GM20431 (cell line): ENCODE data around the gene NELL2.

Experiments
- in situ Hi-C: fragments of 300-500 bp; cut with MseI, MboI; formaldehyde crosslinking; loops from one replicate; pipeline ENCODE4 v1.15.0; 2020; ENCODE audit warnings: low sequenced_read_pairs; ENCODE audit not compliant: unreplicated experiment

NELL2 gene

GRCh38 chr12:44507461-44507860 is 368.7 kb downstream of the NELL2 start:
- in situ Hi-C loops, result no loop called here

DNA sequence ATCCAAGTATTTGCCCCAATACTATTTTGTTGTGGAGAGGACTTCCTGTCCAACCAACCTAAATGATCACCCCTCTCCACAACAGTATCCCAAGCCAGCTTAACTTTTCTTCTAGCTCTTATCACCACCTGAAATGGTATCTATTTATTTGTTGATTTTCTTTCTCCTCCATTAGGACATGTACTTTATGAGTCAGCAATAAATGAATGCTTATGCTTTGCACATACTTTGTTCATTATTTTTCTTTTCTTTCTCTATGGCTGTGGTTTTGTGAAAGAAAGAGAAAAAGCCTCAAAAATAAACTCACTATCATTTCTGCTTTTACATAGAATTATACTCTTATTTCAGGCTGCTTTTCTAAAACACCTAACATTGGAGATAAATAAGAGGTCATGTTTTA is 371.3 kb downstream of the NELL2 start:
- in situ Hi-C loops, result no loop called here

- in situ Hi-C loops, result no loop called here
Observed at GRCh38 chr12:44503329-44503728, 372.8 kb downstream of the NELL2 start.

GRCh38 chr12:44502681-44503080 is 373.4 kb downstream of the NELL2 start:
- in situ Hi-C loops, result no loop called here

DNA sequence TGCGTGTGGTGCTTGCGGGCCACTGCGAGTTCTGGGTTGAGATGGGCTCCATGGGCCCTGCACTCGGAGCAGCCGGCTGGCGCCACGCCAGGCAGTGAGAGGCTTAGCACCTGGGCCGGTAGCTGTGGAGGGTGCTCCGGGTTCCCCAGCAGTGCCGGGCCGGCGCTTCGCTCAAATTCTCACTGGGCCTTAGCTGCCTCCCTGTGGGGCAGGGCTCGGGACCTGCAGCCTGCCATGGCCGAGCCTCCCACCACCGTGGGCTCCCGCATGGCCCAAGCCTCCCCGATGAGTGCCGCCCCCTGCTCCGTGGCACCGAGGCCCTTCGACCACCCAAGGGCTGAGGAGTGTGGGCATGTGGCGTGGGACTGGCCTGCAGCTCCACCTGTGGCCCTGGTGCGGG is 375.7 kb downstream of the NELL2 start:
- in situ Hi-C loops, result no loop called here

GRCh38 chr12:44497044-44497443 is 379.1 kb downstream of the NELL2 start:
- in situ Hi-C loops, result no loop called here

GRCh38 chr12:44490181-44490580 is 385.9 kb downstream of the NELL2 start:
- in situ Hi-C loops, result no loop called here

DNA sequence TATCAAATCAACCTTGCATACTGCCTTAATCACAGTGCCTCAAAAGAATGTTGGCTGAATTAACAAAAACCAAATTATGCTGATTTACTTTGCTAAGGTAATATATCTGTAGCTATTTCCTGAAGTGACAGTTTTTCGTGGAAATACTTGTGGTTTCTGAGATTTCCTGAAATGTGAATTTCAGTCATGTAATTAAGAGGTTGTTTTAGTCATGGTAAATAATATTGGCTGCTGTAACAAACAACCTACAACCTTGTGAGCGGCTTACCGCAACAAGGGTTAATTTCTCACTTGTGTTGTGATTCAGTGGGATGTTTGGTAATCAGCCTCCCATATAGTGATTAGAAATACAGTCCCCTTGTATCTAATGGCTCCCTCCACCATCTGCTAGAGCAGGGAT is 387.9 kb downstream of the NELL2 start:
- in situ Hi-C loops, result no loop called here

DNA sequence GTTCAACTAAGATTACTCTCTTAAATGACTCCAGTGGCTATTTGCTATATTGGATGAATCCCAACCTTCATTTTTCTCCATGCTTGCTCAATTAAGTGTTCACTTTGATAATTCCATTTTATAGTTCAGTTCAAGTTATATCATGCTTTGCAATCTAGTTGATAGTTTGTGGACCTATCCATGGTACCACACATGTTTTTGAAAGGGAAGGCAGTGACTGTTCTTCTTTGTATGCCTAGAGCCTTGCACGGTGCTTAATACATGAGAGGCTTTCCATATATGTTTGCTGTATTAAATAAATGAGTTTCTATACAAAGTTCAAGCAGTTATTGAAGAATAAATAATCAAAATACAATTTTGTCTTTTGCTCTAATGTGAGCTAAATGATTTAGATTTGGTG is 391.3 kb downstream of the NELL2 start:
- in situ Hi-C loops, result no loop called here

DNA sequence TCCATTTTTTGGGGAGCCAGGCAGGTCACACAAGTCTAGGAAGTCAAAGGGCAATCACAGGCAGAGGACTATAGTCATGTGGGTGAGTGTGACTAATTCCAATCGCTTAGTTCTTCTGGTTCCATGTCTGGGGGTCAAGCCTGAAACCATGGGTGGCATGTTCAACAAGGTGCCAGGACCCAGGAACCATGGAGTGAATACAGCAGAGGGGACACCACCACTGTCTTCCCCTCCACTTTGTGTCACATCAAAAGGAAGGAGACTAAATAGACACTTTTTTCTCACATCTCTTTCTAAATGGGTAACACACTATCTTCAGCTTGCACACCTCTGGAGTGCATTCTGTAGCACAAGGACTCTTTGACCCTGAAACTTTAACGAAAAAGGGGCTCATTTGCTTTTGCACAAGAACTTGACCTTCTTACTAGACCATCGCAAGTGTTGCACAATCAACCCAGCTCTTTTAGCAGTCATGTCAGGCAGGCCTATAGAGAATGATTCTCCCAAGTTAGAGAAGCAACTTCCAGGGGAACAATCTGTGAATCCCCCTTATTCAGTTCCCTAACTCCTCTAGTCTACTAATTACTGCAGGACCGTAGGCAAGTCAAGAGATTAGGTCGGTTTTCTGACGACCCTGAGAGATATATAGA is 398.7 kb downstream of the NELL2 start:
- in situ Hi-C loops, result no loop called here

- in situ Hi-C loops, result no loop called here
Observed at GRCh38 chr12:44476683-44477082, 399.4 kb downstream of the NELL2 start.

- in situ Hi-C loops, result no loop called here
Observed at GRCh38 chr12:44465139-44465538, 411.0 kb downstream of the NELL2 start.

GRCh38 chr12:44464180-44464579 is 411.9 kb downstream of the NELL2 start:
- in situ Hi-C loops, result no loop called here

- in situ Hi-C loops, result no loop called here
Observed at GRCh38 chr12:44462729-44463128, 413.4 kb downstream of the NELL2 start.

- in situ Hi-C loops, result no loop called here
Observed at GRCh38 chr12:44460261-44460660, 415.9 kb downstream of the NELL2 start.

DNA sequence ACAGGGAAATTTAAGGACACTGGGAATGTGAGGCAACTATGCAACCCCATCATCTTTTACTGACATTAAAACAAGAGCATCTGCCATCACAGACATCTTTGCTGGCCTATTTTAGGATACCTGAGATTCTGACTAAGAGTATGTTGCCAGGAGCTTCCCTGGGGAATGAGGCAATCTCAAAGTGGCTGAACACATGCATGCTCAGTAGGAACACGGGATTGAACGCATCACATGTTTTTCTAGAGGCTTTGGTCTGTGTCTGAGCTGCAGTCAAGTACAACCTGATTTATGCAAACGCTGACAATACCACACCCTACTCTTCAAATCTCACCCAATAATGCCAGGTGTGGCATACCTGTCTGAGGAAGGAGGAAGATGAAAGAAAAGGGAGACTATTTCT is 416.5 kb downstream of the NELL2 start:
- in situ Hi-C loops, result no loop called here
